PC-3 (cell line): ENCODE data around the gene CYP27A1. TPM values are rescaled to one million over a fixed set of nuclear protein-coding genes. Genes with fewer than 3 reads are reported as not detected.

ENCODE experiments used
- ATAC-seq: fragments of 200-7000 bp; cut with Tn5 transposase; 2 replicates; pipeline ENCODE4 v1.9.1; 2020; ENCODE audit warnings: mild to moderate bottlenecking, moderate library complexity
- BruUV-seq: library from RNA; stranded (reverse); fragments of 400-500 nt; replicated peaks from 2 replicates; lab custom pipeline; 2021; lab: Mats Ljungman, UMichigan
- CTCF ChIA-PET: fragments of 300-600 bp; sonication (Branson Sonifier 250); formaldehyde crosslinking; loops from one replicate; lab custom pipeline; 2022; ENCODE audit warnings: antibody characterized with exemption; lab: Charles Lee
- POLR2A ChIA-PET: fragments of 300-600 bp; sonication (Branson Sonifier 250); formaldehyde crosslinking; loops from one replicate; lab custom pipeline; 2022; ENCODE audit warnings: antibody characterized with exemption; ENCODE audit not compliant: unreplicated experiment; lab: Charles Lee
- DNase-seq: peaks from one replicate; pipeline ENCODE4 v3.0.0-alpha.2; 2015
- H2AFZ ChIP-seq: fragments of 300-600 bp; sonication (generic); 2 replicates; pipeline ENCODE4 v1.6.0; 2016; ENCODE audit warnings: antibody characterized with exemption, low read length
- H3F3A ChIP-seq: fragments of 300-600 bp; sonication (generic); one replicate; pipeline ENCODE4 v1.6.0; 2017; ENCODE audit warnings: antibody characterized with exemption, low read length, control low read depth, mild to moderate bottlenecking; ENCODE audit not compliant: unreplicated experiment
- H3K27ac ChIP-seq: fragments of 300-600 bp; sonication (generic); 2 replicates; pipeline ENCODE4 v1.5.1; 2016; ENCODE audit warnings: mild to moderate bottlenecking, low read length
- H3K27me3 ChIP-seq: fragments of 300-600 bp; sonication (generic); 2 replicates; pipeline ENCODE4 v1.6.1; 2016; ENCODE audit warnings: low read length, mixed read lengths
- H3K36me3 ChIP-seq: fragments of 300-600 bp; sonication (generic); 2 replicates; pipeline ENCODE4 v1.6.1; 2016; ENCODE audit warnings: low read depth, mixed run types, low read length, mixed read lengths
- H3K4me1 ChIP-seq: fragments of 300-600 bp; sonication (generic); 2 replicates; pipeline ENCODE4 v1.5.1; 2016; ENCODE audit warnings: low read length; ENCODE audit not compliant: insufficient read depth
- H3K4me2 ChIP-seq: fragments of 300-600 bp; sonication (generic); 2 replicates; pipeline ENCODE4 v1.6.0; 2016; ENCODE audit warnings: low read length
- H3K4me3 ChIP-seq: fragments of 300-600 bp; sonication (generic); 2 replicates; pipeline ENCODE4 v1.5.1; 2016; ENCODE audit warnings: mild to moderate bottlenecking, low read length, mixed read lengths
- H3K79me2 ChIP-seq: fragments of 300-600 bp; sonication (generic); 2 replicates; pipeline ENCODE4 v1.6.1; 2017; ENCODE audit warnings: low read length, mixed read lengths
- H3K9ac ChIP-seq: fragments of 300-600 bp; sonication (generic); 2 replicates; pipeline ENCODE4 v1.6.0; 2016; ENCODE audit warnings: mild to moderate bottlenecking, low read length
- H3K9me2 ChIP-seq: fragments of 300-600 bp; sonication (generic); replicated peaks from 2 replicates; pipeline ENCODE4 v1.6.1; 2016; ENCODE audit warnings: mixed run types, low read length, mixed read lengths
- H3K9me3 ChIP-seq: fragments of 300-600 bp; sonication (generic); 2 replicates; pipeline ENCODE4 v1.6.1; 2016; ENCODE audit warnings: low read length, mixed read lengths
- H4K20me1 ChIP-seq: fragments of 300-600 bp; sonication (generic); 2 replicates; pipeline ENCODE4 v1.6.1; 2016; ENCODE audit warnings: low read length, mixed read lengths
- CTCF ChIP-seq: fragments of 300-600 bp; sonication (generic); conservative IDR thresholded peaks from 2 replicates; pipeline ENCODE4 v1.5.1; 2017; ENCODE audit warnings: antibody characterized with exemption, low read depth, mild to moderate bottlenecking, low read length
- EZH2 ChIP-seq: fragments of 300-600 bp; sonication (generic); IDR thresholded peaks from one replicate; pipeline ENCODE4 v1.6.1; 2017; ENCODE audit warnings: antibody characterized with exemption, mild to moderate bottlenecking, low read length; ENCODE audit not compliant: unreplicated experiment
- EZH2phosphoT487 ChIP-seq: fragments of 300-600 bp; sonication (generic); IDR thresholded peaks from 2 replicates; pipeline ENCODE4 v1.6.1; 2018; ENCODE audit warnings: mild to moderate bottlenecking, antibody characterized with exemption, low read length, borderline replicate concordance
- intact Hi-C: fragments of 100-400 bp; cut with micrococcal nuclease; formaldehyde crosslinking; loops from 2 replicates; pipeline ENCODE4 v1.9.0; 2023
- total RNA-seq: library from RNA; depleted of rRNA; stranded (reverse); fragments of >200 nt; gene quantifications from 2 replicates; pipeline ENCODE4 v1.2.3, GENCODE V29; 2014

Gene CYP27A1
- total RNA-seq, 1 experiment from 2014 or later = 6.0 TPM

DNA sequence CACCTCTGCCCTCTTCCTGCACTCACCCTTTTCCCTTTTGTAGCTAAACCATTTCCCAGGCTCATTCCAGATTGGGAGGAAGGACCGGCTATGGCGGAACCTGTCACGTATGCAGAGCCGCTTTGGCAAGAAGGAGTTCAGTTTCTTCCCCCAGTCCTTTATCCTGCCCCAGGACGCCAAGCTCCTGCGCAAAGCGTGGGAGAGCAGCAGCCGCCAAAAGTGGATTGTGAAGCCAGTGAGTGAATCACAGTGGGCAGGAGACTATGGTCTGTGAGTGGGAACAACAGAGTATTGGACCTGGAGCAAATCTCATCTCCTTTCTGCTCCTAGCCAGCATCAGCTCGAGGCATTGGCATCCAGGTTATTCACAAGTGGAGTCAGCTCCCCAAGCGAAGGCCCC, 35.0 kb upstream of the CYP27A1 start:
- TF ChIP-seq EZH2 (no peak), CTCF (no peak), EZH2phosphoT487 (no peak)
- Histone ChIP-seq H3K27me3 (no peaks in the 10 kb centered on the region), H2AFZ (no peak overlapping the region), H3K4me2 (no peak overlapping the region), H3F3A (no peaks in the 10 kb centered on the region), H3K79me2 (no peaks in the 10 kb centered on the region), H3K4me3 (no peak overlapping the region), H3K27ac (no peak overlapping the region), H3K9me3 (no peaks in the 10 kb centered on the region), H4K20me1 (no peaks in the 10 kb centered on the region), H3K9ac (no peak overlapping the region), H3K4me1 (no peaks in the 10 kb centered on the region), H3K9me2 (no peaks in the 10 kb centered on the region), H3K36me3 (peaks cover 59% of the 10 kb centered on the region; the same call in 1 of the 2 replicates)
- no peak for DNase-seq
- ChIA-PET POLR2A (no interaction called here), CTCF (no interaction called here)
- ATAC-seq = no peak
- no TSS peak for BruUV-seq
- intact Hi-C loops = no loop called here

GRCh38 chr2:218748741-218749441, 33.1 kb upstream of the CYP27A1 start:
- TF ChIP-seq EZH2 (no peak), EZH2phosphoT487 (no peak), CTCF (no peak)
- H4K20me1 ChIP-seq = no peaks in the 10 kb centered on the region
- H3K79me2 ChIP-seq = no peaks in the 10 kb centered on the region
- H3K9me2 ChIP-seq = no peaks in the 10 kb centered on the region
- ChIA-PET POLR2A (no interaction called here), CTCF (no interaction called here)
- no peaks in the 10 kb centered on the region for H3K4me1 ChIP-seq
- no peaks in the 10 kb centered on the region for H3K9me3 ChIP-seq
- DNase-seq (no peak), ATAC-seq (no peak)
- H3K27me3 ChIP-seq = no peaks in the 10 kb centered on the region
- BruUV-seq = no TSS peak
- H3K9ac ChIP-seq = no peak overlapping the region
- no peak overlapping the region for H3K27ac ChIP-seq
- intact Hi-C loops = no loop called here
- H2AFZ ChIP-seq = no peak overlapping the region
- H3K4me2 ChIP-seq = no peak overlapping the region
- no peaks in the 10 kb centered on the region for H3F3A ChIP-seq
- peaks cover 77% of the 10 kb centered on the region; the same call in 1 of the 2 replicates for H3K36me3 ChIP-seq
- H3K4me3 ChIP-seq = no peak overlapping the region

DNA sequence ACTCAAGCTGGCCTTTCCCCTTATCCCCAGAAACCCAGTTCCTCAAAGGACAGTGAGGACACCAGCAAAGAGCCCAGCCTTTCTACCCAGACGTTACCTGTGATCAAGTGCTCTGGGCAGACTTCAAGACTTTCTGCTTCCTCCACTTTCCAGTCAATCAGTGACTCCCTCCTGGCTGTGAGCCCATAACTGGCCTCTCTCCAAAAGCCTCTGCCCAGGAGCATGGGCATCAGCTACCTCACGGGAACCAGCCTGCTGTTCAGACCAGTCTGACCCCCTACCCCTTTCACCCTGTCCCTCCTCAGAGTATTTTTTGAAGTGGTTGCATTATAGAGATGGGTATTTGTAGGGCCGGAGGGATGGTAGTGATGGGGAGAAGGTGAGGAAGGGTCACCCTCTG, 27.7 kb upstream of the CYP27A1 start:
- Histone ChIP-seq H3K9ac (no peak overlapping the region), H4K20me1 (no peaks in the 10 kb centered on the region), H2AFZ (no peak overlapping the region), H3K9me3 (no peaks in the 10 kb centered on the region), H3K4me3 (no peak overlapping the region), H3K79me2 (no peaks in the 10 kb centered on the region), H3F3A (no peaks in the 10 kb centered on the region), H3K4me1 (no peaks in the 10 kb centered on the region), H3K9me2 (no peaks in the 10 kb centered on the region), H3K4me2 (no peak overlapping the region), H3K27me3 (no peaks in the 10 kb centered on the region), H3K36me3 (peaks cover 64% of the 10 kb centered on the region; the same call in 1 of the 2 replicates), H3K27ac (no peak overlapping the region)
- CTCF ChIA-PET = no interaction called here
- BruUV-seq = no TSS peak
- POLR2A ChIA-PET = no interaction called here
- intact Hi-C loops = no loop called here
- DNase-seq (no peak), ATAC-seq (no peak)
- TF ChIP-seq EZH2phosphoT487 = no peak
- TF ChIP-seq CTCF = no peak
- TF ChIP-seq EZH2 = no peak
